IMR-90 (cell line): Measurements from ENCODE around the gene UBQLN2. TPM values are rescaled to one million over a fixed set of nuclear protein-coding genes. Genes with fewer than 3 reads are reported as not detected.
"Not testable (repeated sequence)": the region's sequence is repeated elsewhere in the genome, so short reads cannot be mapped to it uniquely, and the experiment has no call there.

Experiments
- ATAC-seq: fragments of 200-7000 bp; cut with Tn5 transposase; 2 replicates; pipeline ENCODE4 v1.9.1; 2020; ENCODE audit warnings: low read depth, mild to moderate bottlenecking, moderate library complexity
- BruUV-seq: library from RNA; stranded (reverse); fragments of 400-500 nt; replicated peaks from 2 replicates; lab custom pipeline; 2021; lab: Mats Ljungman, UMichigan
- CTCF ChIA-PET: fragments of 300-600 bp; formaldehyde crosslinking; extraction: SDS; loops from one replicate; lab custom pipeline; 2021; ENCODE audit warnings: antibody characterized with exemption; lab: Yijun Ruan, JAX
- POLR2A ChIA-PET: fragments of 300-600 bp; sonication (Branson Sonifier 250); formaldehyde crosslinking; loops from one replicate; lab custom pipeline; 2022; ENCODE audit warnings: antibody characterized with exemption; ENCODE audit not compliant: unreplicated experiment; lab: Charles Lee
- DNase-seq: peaks from one replicate; pipeline ENCODE4 v3.0.0; 2013
- H2AFZ ChIP-seq: replicated peaks from 2 replicates; pipeline ENCODE3; 2013; ENCODE audit warnings: low read length, mild to moderate bottlenecking; ENCODE audit not compliant: poor library complexity
- H2AK5ac ChIP-seq: 2 replicates; pipeline ENCODE4 v1.6.1; 2013; ENCODE audit warnings: low read depth, low read length, inconsistent platforms
- H2AK9ac ChIP-seq: replicated peaks from 2 replicates; pipeline ENCODE3; 2013; ENCODE audit warnings: mild to moderate bottlenecking, low read depth, low read length, moderate library complexity; ENCODE audit not compliant: poor library complexity
- H2BK120ac ChIP-seq: 2 replicates; pipeline ENCODE4 v1.6.1; 2013; ENCODE audit warnings: low read depth, low read length, inconsistent platforms
- H2BK15ac ChIP-seq: 3 replicates; pipeline ENCODE4 v1.6.1; 2013; ENCODE audit warnings: low read depth, low read length, inconsistent platforms
- H2BK20ac ChIP-seq: 2 replicates; pipeline ENCODE4 v1.6.1; 2013; ENCODE audit warnings: low read depth, mild to moderate bottlenecking, inconsistent platforms, low read length, moderate library complexity
- H2BK5ac ChIP-seq: 2 replicates; pipeline ENCODE4 v1.6.1; 2013; ENCODE audit warnings: mild to moderate bottlenecking, low read depth, low read length, inconsistent platforms; ENCODE audit not compliant: poor library complexity, severe bottlenecking
- H3K14ac ChIP-seq: replicated peaks from 2 replicates; pipeline ENCODE4 v1.6.1; 2013; ENCODE audit warnings: low read depth, low read length, inconsistent platforms
- H3K18ac ChIP-seq: 2 replicates; pipeline ENCODE4 v1.6.1; 2013; ENCODE audit warnings: low read depth, low read length, control low read depth
- H3K23ac ChIP-seq: 2 replicates; pipeline ENCODE4 v1.6.1; 2013; ENCODE audit warnings: low read depth, low read length, inconsistent platforms
- H3K27ac ChIP-seq: 2 replicates; pipeline ENCODE4 v1.5.1; 2013; ENCODE audit warnings: mild to moderate bottlenecking, control low read depth, low read length; ENCODE audit not compliant: insufficient read depth
- H3K27me3 ChIP-seq: 2 replicates; pipeline ENCODE4 v1.6.1; 2013; ENCODE audit warnings: low read length; ENCODE audit not compliant: control insufficient read depth, insufficient read depth
- H3K36me3 ChIP-seq: 2 replicates; pipeline ENCODE4 v1.6.1; 2013; ENCODE audit warnings: low read length, mixed read lengths; ENCODE audit not compliant: control insufficient read depth, insufficient read depth
- H3K4ac ChIP-seq: 2 replicates; pipeline ENCODE4 v1.6.1; 2013; ENCODE audit warnings: low read depth, low read length, inconsistent platforms
- H3K4me1 ChIP-seq: 2 replicates; pipeline ENCODE4 v1.6.1; 2013; ENCODE audit warnings: low read length, mixed read lengths; ENCODE audit not compliant: control insufficient read depth, insufficient read depth
- H3K4me2 ChIP-seq: 2 replicates; pipeline ENCODE4 v1.6.1; 2013; ENCODE audit warnings: low read depth, mild to moderate bottlenecking, control low read depth, low read length, moderate library complexity
- H3K4me3 ChIP-seq: 2 replicates; pipeline ENCODE4 v1.5.1; 2013; ENCODE audit warnings: low read depth, mild to moderate bottlenecking, control low read depth, low read length, moderate library complexity; ENCODE audit not compliant: insufficient read depth
- H3K56ac ChIP-seq: 2 replicates; pipeline ENCODE4 v1.6.1; 2013; ENCODE audit warnings: low read length, inconsistent platforms; ENCODE audit not compliant: insufficient read depth; ENCODE audit errors: extremely low read depth
- H3K79me1 ChIP-seq, 2 experiments: 2 replicates each; pipeline ENCODE4 v1.6.1; 2013; ENCODE audit warnings: low read length in 2 of 2, inconsistent platforms in 1 of 2, low read depth in 1 of 2
- H3K9ac ChIP-seq: 2 replicates; pipeline ENCODE4 v1.6.1; 2013; ENCODE audit warnings: low read depth, low read length, control low read depth
- H3K9me1 ChIP-seq: 2 replicates; pipeline ENCODE4 v1.6.1; 2013; ENCODE audit warnings: low read length, inconsistent platforms; ENCODE audit not compliant: insufficient read depth
- H3K9me3 ChIP-seq: 2 replicates; pipeline ENCODE4 v1.6.1; 2013; ENCODE audit warnings: low read length; ENCODE audit not compliant: control insufficient read depth, insufficient read depth
- H4K20me1 ChIP-seq: 2 replicates; pipeline ENCODE4 v1.6.1; 2013; ENCODE audit warnings: low read length, inconsistent platforms; ENCODE audit not compliant: insufficient read depth
- H4K5ac ChIP-seq: 2 replicates; pipeline ENCODE4 v1.6.1; 2013; ENCODE audit warnings: mild to moderate bottlenecking, low read depth, low read length, control low read depth
- H4K8ac ChIP-seq, 2 experiments: 2 replicates each; pipeline ENCODE4 v1.6.1; 2013; ENCODE audit warnings: low read depth in 2 of 2, low read length in 2 of 2, control low read depth in 1 of 2, inconsistent platforms in 1 of 2
- H4K91ac ChIP-seq: 2 replicates; pipeline ENCODE4 v1.6.1; 2013; ENCODE audit warnings: low read depth, low read length, inconsistent platforms; ENCODE audit not compliant: insufficient read depth
- NFE2L2 ChIP-seq: fragments of 150-350 bp; IDR thresholded peaks from 2 replicates; pipeline ENCODE4 v1.6.1; 2016; ENCODE audit warnings: low read depth, mild to moderate bottlenecking, low read length
- USF2 ChIP-seq: fragments of 150-350 bp; IDR thresholded peaks from 2 replicates; pipeline ENCODE4 v1.6.1; 2017; ENCODE audit warnings: mild to moderate bottlenecking, antibody characterized with exemption, low read length, low read depth
- WGBS, 2 experiments: methylation state at CpG; one replicate each; pipeline versions ENCODE4 v1.1.5 to v1.1.7; 2013; ENCODE audit warnings: missing lambda C conversion rate in 2 of 2; ENCODE audit not compliant: insufficient read length in 1 of 2; ENCODE audit errors: extremely low coverage in 2 of 2; 5-methylcytosine and 5-hydroxymethylcytosine counted together
- dilution Hi-C: fragments of 300-500 bp; cut with HindIII; formaldehyde crosslinking; loops from one replicate; pipeline ENCODE4 v1.14.3; 2018; ENCODE audit warnings: low sequenced_read_pairs; ENCODE audit not compliant: unreplicated experiment
- in situ Hi-C: fragments of 300-500 bp; cut with MboI; formaldehyde crosslinking; loops from 3 replicates; pipeline ENCODE4 v1.14.3; 2019; ENCODE audit warnings: low sequenced_read_pairs, inconsistent platforms, mixed read lengths
- intact Hi-C: fragments of 100-400 bp; cut with micrococcal nuclease; formaldehyde crosslinking; loops from 2 replicates; pipeline ENCODE4 v1.10.0; 2022
- polyA plus RNA-seq, 3 experiments: library from polyadenylated mRNA; depleted of rRNA; stranded (reverse); fragments of >200 nt; gene quantifications; 2 replicates each; pipeline ENCODE4 v1.2.3, GENCODE V29; 2012; ENCODE audit warnings: low replicate concordance in 1 of 3
- total RNA-seq: library from RNA; depleted of rRNA; stranded (reverse); fragments of >200 nt; gene quantifications from 2 replicates; pipeline ENCODE4 v1.2.3, GENCODE V29; 2012

The UBQLN2 gene
- total and polyA plus RNA-seq, 2 of the 4 experiments (the other 2 are of a cell fraction), result 4.1 to 24.5 TPM

- Histone ChIP-seq H2BK15ac (no peak overlapping the region), H3K14ac (no peak overlapping the region), H3K18ac (no peak overlapping the region), H2BK20ac (no peak overlapping the region), H4K5ac (no peak overlapping the region), H3K56ac (no peak overlapping the region), H3K4ac (no peak overlapping the region), H3K27me3 (no peaks in the 10 kb centered on the region), H3K27ac (no peak overlapping the region), H3K4me1 (no peaks in the 10 kb centered on the region), H3K79me1 (no peaks in the 10 kb centered on the region), H3K4me2 (no peak overlapping the region), H3K23ac (no peak overlapping the region), H2BK120ac (no peak overlapping the region), H2AK9ac (no peak overlapping the region), H2AFZ (no peak overlapping the region), H3K9ac (no peak overlapping the region), H3K36me3 (no peaks in the 10 kb centered on the region), H2BK5ac (no peak overlapping the region), H3K9me3 (no peaks in the 10 kb centered on the region), H2AK5ac (no peak overlapping the region), H4K20me1 (no peaks in the 10 kb centered on the region), H3K9me1 (no peaks in the 10 kb centered on the region), H4K8ac (no peak overlapping the region), H4K91ac (no peak overlapping the region), H3K4me3 (no peak overlapping the region)
- 60% methylated on average over 3 of the region's 11 CpGs; no CpG with 5 or more reads in 1 of the 2 experiments for WGBS, 2 experiments
- intact Hi-C loops, result no loop called here
- no peak for TF ChIP-seq NFE2L2
- no peak for TF ChIP-seq USF2
- ChIA-PET CTCF (no interaction called here), POLR2A (no interaction called here)
- no peak for ATAC-seq
- dilution Hi-C loops, result no loop called here
- DNase-seq, result no peak
- no TSS peak for BruUV-seq
- in situ Hi-C loops, result no loop called here
These were observed 25.2 kb downstream of the UBQLN2 start for GRCh38 chrX:56588397-56589188.

DNA sequence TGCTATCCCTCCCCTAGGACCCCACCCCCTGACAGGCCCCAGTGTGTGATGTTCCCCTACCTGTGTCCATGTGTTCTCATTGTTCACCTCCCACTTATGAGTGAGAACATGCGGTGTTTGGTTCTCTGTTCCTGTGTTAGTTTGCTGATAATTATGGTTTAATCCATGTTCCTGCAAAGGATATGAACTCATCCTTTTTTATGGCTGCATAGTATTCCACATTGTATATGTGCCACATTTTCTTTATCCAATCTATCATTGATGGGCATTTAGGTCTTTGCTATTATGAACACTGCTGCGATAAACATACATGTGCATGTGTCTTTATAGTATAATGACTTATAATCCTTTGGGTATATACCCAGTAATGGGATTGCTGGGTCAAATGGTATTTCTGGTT, 28.4 kb downstream of the UBQLN2 start:
- H3K4me2 ChIP-seq, in situ Hi-C loops, H2AK5ac ChIP-seq, ATAC-seq, H3K36me3 ChIP-seq, H2BK20ac ChIP-seq, H3K56ac ChIP-seq, H3K23ac ChIP-seq, H3K9me1 ChIP-seq, H3K9ac ChIP-seq, H2BK5ac ChIP-seq, H2BK15ac ChIP-seq, dilution Hi-C loops, H3K79me1 ChIP-seq, H2AFZ ChIP-seq, H4K8ac ChIP-seq, H3K27me3 ChIP-seq, CTCF ChIA-PET, H4K20me1 ChIP-seq, H4K5ac ChIP-seq, H3K14ac ChIP-seq, H3K18ac ChIP-seq, DNase-seq, intact Hi-C loops, POLR2A ChIA-PET, BruUV-seq, H3K4ac ChIP-seq, H3K9me3 ChIP-seq, H2BK120ac ChIP-seq, H3K27ac ChIP-seq, H3K4me3 ChIP-seq, H3K4me1 ChIP-seq, H2AK9ac ChIP-seq, H4K91ac ChIP-seq: not testable (repeated sequence)
- no CpG with 5 or more reads among the region's 2 CpGs for WGBS, 2 experiments
